Calu3 (cell line): ENCODE data around the gene COQ2. TPM values are rescaled to one million over a fixed set of nuclear protein-coding genes. Genes with fewer than 3 reads are reported as not detected.
A peak's percentile ranks its signal among the peaks of the same experiment; 100 is the strongest.

Source experiments
- BruUV-seq: library from RNA; stranded (reverse); fragments of 400-500 nt; replicated peaks from 2 replicates; lab custom pipeline; 2021; lab: Mats Ljungman, UMichigan
- CTCF ChIA-PET: fragments of 300-600 bp; sonication (Branson Sonifier 250); formaldehyde crosslinking; loops from one replicate; lab custom pipeline; 2022; ENCODE audit warnings: antibody characterized with exemption; lab: Charles Lee
- DNase-seq: peaks from one replicate; pipeline ENCODE4 v3.0.0; 2022
- H3K27ac Mint-ChIP-seq: one replicate; pipeline ENCODE4 v1.8.0; 2022; ENCODE audit warnings: mixed read lengths; ENCODE audit not compliant: unreplicated experiment
- H3K27me3 Mint-ChIP-seq: one replicate; pipeline ENCODE4 v1.8.0; 2022; ENCODE audit warnings: mixed read lengths; ENCODE audit not compliant: unreplicated experiment
- H3K36me3 Mint-ChIP-seq: one replicate; pipeline ENCODE4 v1.8.0; 2022; ENCODE audit warnings: mild to moderate bottlenecking, moderate library complexity, mixed read lengths; ENCODE audit not compliant: insufficient read depth, unreplicated experiment
- H3K4me1 Mint-ChIP-seq: one replicate; pipeline ENCODE4 v1.8.0; 2022; ENCODE audit warnings: mild to moderate bottlenecking, low read depth, mixed read lengths; ENCODE audit not compliant: unreplicated experiment
- H3K4me3 Mint-ChIP-seq: one replicate; pipeline ENCODE4 v1.8.0; 2022; ENCODE audit warnings: mild to moderate bottlenecking, low read depth, moderate library complexity, mixed read lengths; ENCODE audit not compliant: unreplicated experiment
- H3K9me3 Mint-ChIP-seq: one replicate; pipeline ENCODE4 v1.8.0; 2022; ENCODE audit warnings: low read depth, mixed read lengths; ENCODE audit not compliant: unreplicated experiment
- CTCF ChIP-seq: fragments of 200-600 bp; IDR thresholded peaks from one replicate; pipeline ENCODE4 v1.8.0; 2022; ENCODE audit warnings: antibody characterized with exemption; ENCODE audit not compliant: unreplicated experiment
- intact Hi-C: fragments of 100-400 bp; cut with micrococcal nuclease; formaldehyde crosslinking; loops from one replicate; pipeline ENCODE4 v1.10.0; 2022; ENCODE audit not compliant: unreplicated experiment
- total RNA-seq: library from RNA; stranded (reverse); gene quantifications from 2 replicates; pipeline ENCODE4 v1.2.3, GENCODE V29; 2022

Gene COQ2
- total RNA-seq, 1 experiment from 2014 or later = 16.3 TPM

- no peaks in the 10 kb centered on the region for H3K36me3 Mint-ChIP-seq
- BruUV-seq = no TSS peak
- intact Hi-C loops = no loop called here
- no peak overlapping the region for H3K27ac Mint-ChIP-seq
- no peaks in the 10 kb centered on the region for H3K9me3 Mint-ChIP-seq
- H3K4me3 Mint-ChIP-seq = no peak overlapping the region
- H3K4me1 Mint-ChIP-seq = peaks cover 11% of the 10 kb centered on the region
- TF ChIP-seq CTCF = no peak
- DNase-seq = no peak
- H3K27me3 Mint-ChIP-seq = no peaks in the 10 kb centered on the region
- CTCF ChIA-PET = no interaction called here
Measured at GRCh38 chr4:83221897-83222441, 62.6 kb downstream of the COQ2 start.

GRCh38 chr4:83219344-83220331 lies 65.0 kb downstream of the COQ2 start:
- no peak overlapping the region for H3K4me3 Mint-ChIP-seq
- no TSS peak for BruUV-seq
- CTCF ChIA-PET = interaction anchor here (0.5 to 1.1 kb wide), 2 partner anchors 37 to 38 kb away, joined by 4 read pairs; no protein-coding TSS in a partner anchor
- H3K27me3 Mint-ChIP-seq = no peaks in the 10 kb centered on the region
- DNase-seq = no peak
- intact Hi-C loops = no loop called here
- H3K4me1 Mint-ChIP-seq = peaks cover 11% of the 10 kb centered on the region
- no peak for TF ChIP-seq CTCF
- H3K9me3 Mint-ChIP-seq = no peaks in the 10 kb centered on the region
- H3K27ac Mint-ChIP-seq = no peak overlapping the region
- H3K36me3 Mint-ChIP-seq = no peaks in the 10 kb centered on the region

GRCh38 chr4:83217721-83218522 lies 66.7 kb downstream of the COQ2 start:
- Mint-ChIP-seq H3K4me3 (no peak overlapping the region), H3K27ac (peak overlapping the region; percentile 40), H3K9me3 (peaks cover 3% of the 10 kb centered on the region), H3K4me1 (peaks cover 11% of the 10 kb centered on the region), H3K36me3 (no peaks in the 10 kb centered on the region), H3K27me3 (no peaks in the 10 kb centered on the region)
- no TSS peak for BruUV-seq
- CTCF ChIA-PET = interaction anchor here (0.6 to 1.4 kb wide), 2 partner anchors 19 to 183 kb away, joined by 3 read pairs; partner anchors contain the start of gene COPS4
- no peak for TF ChIP-seq CTCF
- intact Hi-C loops = no loop called here
- peak; percentile 6 for DNase-seq

GRCh38 chr4:83216959-83217683 lies 67.5 kb downstream of the COQ2 start:
- Mint-ChIP-seq H3K4me3 (no peak overlapping the region), H3K4me1 (peaks cover 18% of the 10 kb centered on the region), H3K27ac (peak overlapping the region; percentile 40), H3K27me3 (no peaks in the 10 kb centered on the region), H3K9me3 (peaks cover 3% of the 10 kb centered on the region), H3K36me3 (no peaks in the 10 kb centered on the region)
- no peak for TF ChIP-seq CTCF
- CTCF ChIA-PET = interaction anchor here (0.6 to 1.4 kb wide), 2 partner anchors 18 to 182 kb away, joined by 3 read pairs; partner anchors contain the start of gene COPS4
- intact Hi-C loops = no loop called here
- no TSS peak for BruUV-seq
- no peak for DNase-seq
